Endothelial cell of umbilical vein (primary cell): ENCODE results near the gene KCNH5.

ENCODE experiments used
- CTCF ChIP-seq, 2 donors: IDR thresholded peaks; 1 replicate in 1 of 2; 2 replicates in 1 of 2; pipeline ENCODE4 v1.5.1; 2011; ENCODE audit warnings: low read length in 2 of 2, mild to moderate bottlenecking in 2 of 2, moderate library complexity in 2 of 2, control low read depth in 1 of 2, inconsistent platforms in 1 of 2, low read depth in 1 of 2; ENCODE audit not compliant: insufficient read depth in 1 of 2; ENCODE audit errors: extremely low read depth in 1 of 2
- EZH2 ChIP-seq: IDR thresholded peaks from 2 replicates; pipeline ENCODE4 v1.6.1; 2012; ENCODE audit warnings: borderline replicate concordance, low read depth, mild to moderate bottlenecking, moderate library complexity, low read length, inconsistent platforms; ENCODE audit not compliant: severe bottlenecking
- GATA2 ChIP-seq: IDR thresholded peaks from 2 replicates; pipeline ENCODE4 v1.7.0; 2011; ENCODE audit warnings: low read depth, mild to moderate bottlenecking, moderate library complexity, mixed read lengths, low read length; ENCODE audit not compliant: insufficient read length, insufficient read depth
- MAX ChIP-seq: IDR thresholded peaks from 2 replicates; pipeline ENCODE4 v1.6.1; 2011; ENCODE audit not compliant: insufficient read depth, insufficient read length
- MYC ChIP-seq: IDR thresholded peaks from one replicate; pipeline ENCODE4 v1.6.1; 2011; ENCODE audit warnings: mild to moderate bottlenecking, low read depth, low read length
- POLR2A ChIP-seq: IDR thresholded peaks from 2 replicates; pipeline ENCODE4 v1.6.1; 2012; ENCODE audit warnings: low read depth, mild to moderate bottlenecking, control low read depth, low read length
- POLR2AphosphoS5 ChIP-seq: IDR thresholded peaks from 2 replicates; pipeline ENCODE4 v1.6.1; 2012; ENCODE audit warnings: low read depth, mild to moderate bottlenecking, control low read depth, low read length, moderate library complexity; ENCODE audit not compliant: insufficient read depth

- TF ChIP-seq MYC (no peak), POLR2A (no peak), CTCF (IDR thresholded peaks at IDR 0.05; ENCODE audit: extremely low read depth in 1 of 2, insufficient read depth in 1 of 2, low read depth in 1 of 2, low read length in 2 of 2) (no peak), MAX (no peak), EZH2 (no peak), GATA2 (no peak), POLR2AphosphoS5 (no peak)
Measured at GRCh38 chr14:62657376-62657775, 387.9 kb downstream of the KCNH5 start.
